Measurements from ENCODE around the gene CD46.

DNA sequence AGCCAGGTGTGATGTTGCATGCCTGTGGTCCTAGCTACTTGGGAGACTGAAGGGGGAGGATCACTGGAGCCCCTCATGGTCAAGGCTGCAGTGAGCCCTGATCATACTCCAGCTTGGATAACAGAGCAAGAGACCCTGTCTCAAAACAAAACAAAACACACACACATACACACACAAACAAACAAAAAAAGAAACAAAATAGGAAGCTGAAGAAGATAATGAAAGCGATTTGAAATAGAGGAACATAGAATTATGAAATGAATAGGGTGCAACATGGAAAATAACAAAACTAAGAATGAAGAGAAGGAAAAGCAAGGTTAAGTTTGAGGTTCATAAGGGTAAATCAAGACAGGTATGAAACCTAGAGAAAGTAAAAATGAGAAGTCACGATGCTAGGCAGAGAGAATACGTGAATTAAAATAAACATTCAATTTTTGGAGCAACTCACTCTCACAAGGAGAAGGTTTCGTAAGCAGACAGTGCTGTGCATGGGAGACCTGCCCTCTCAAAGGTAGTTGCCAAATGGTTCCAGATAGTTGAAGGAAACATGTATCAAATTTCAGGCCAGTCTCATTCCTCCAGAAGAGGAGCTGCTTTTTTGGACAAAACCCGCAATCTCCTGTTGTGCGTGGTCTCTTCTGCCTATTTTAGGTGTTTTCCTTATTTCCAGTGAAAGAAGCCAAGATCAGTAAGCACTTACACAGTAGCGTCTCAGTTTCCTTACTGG is 3.3 kb downstream of the CD46 start:
- TF ChIP-seq CTCF (IDR thresholded peaks at IDR 0.05; ENCODE audit: poor library complexity, severe bottlenecking): no peak
- no peak for TF ChIP-seq REST (IDR thresholded peaks at IDR 0.05; ENCODE audit: borderline replicate concordance)
- no peak for TF ChIP-seq POLR2AphosphoS5 (IDR thresholded peaks at IDR 0.05)
- no peak for TF ChIP-seq SMC3 (conservative IDR thresholded peaks at IDR 0.05; ENCODE audit: poor library complexity)
- TF ChIP-seq MXI1 (conservative IDR thresholded peaks at IDR 0.05; ENCODE audit: poor library complexity, severe bottlenecking): no peak
- no peak for TF ChIP-seq RAD21 (conservative IDR thresholded peaks at IDR 0.05)
- TF ChIP-seq EP300 (conservative IDR thresholded peaks at IDR 0.05; ENCODE audit: poor library complexity, severe bottlenecking): no peak

Measured in neural cell (in vitro differentiated cells).